GM19324 (cell line): Measurements from ENCODE around the gene LRRIQ1.
"Not testable (repeated sequence)": the region's sequence is repeated elsewhere in the genome, so short reads cannot be mapped to it uniquely, and the experiment has no call there.

Experiments used
- ATAC-seq: cut with Tn5 transposase; IDR thresholded peaks from one replicate; pipeline ENCODE4 v1.9.1; 2021; ENCODE audit warnings: mild to moderate bottlenecking, moderate library complexity; ENCODE audit not compliant: unreplicated experiment, low FRiP score

Gene LRRIQ1

DNA sequence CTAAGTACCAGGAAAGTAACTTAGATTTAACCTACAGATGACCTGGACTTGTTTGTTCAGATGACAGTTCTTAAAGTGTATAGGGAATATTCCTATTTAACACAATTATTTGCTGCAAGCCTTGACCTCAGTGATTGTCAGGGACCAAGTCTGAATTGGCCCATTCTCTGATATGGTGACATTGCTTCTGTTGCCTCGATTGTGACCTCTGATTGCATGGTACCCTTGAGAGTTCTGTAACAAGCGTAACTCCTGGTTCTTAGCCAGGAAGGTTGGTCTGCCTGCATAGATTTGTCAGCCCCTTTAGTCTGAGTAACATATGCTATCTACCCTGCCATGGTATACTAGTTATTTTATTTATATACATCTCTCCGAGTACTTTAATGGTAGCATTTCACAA is 150.1 kb downstream of the LRRIQ1 start:
- no peak for ATAC-seq

DNA sequence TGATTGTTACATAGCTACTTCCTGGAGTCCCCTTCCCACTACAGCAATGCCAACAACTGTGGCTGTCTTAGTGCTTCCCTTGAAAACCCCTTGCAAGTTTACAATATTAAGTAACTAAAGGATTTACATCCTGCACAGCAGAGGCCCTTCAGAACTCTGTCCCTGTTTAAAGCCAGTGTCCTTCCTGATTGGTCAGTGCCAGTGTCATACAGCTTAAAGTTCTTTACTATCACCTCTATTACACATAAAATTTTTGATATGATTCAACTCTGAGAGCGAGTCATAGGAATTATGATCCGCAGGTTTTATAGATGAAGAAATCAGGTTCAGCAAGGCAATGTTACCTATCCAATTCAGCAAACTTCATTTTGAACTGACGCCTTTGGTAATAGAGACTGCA is 152.5 kb downstream of the LRRIQ1 start:
- ATAC-seq, result no peak

DNA sequence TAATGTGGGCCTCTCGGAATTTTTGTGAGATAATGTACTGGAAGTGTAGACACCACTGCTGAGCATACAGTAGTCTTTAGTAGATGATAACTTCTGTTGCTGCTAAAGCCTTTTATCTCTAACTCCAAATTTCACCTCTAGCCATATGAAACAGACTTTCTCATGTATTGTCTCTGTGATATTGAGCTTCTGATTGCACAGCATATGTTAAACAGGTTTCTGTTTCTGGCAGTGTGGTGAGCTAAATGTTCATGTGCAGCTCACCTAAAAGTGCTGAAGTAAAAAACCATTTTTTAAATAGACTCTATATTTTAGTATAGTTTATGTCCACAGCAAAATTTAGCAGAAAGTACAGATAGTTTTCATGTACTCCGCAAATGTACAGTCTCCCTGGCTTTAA is 154.6 kb downstream of the LRRIQ1 start:
- ATAC-seq, result no peak

DNA sequence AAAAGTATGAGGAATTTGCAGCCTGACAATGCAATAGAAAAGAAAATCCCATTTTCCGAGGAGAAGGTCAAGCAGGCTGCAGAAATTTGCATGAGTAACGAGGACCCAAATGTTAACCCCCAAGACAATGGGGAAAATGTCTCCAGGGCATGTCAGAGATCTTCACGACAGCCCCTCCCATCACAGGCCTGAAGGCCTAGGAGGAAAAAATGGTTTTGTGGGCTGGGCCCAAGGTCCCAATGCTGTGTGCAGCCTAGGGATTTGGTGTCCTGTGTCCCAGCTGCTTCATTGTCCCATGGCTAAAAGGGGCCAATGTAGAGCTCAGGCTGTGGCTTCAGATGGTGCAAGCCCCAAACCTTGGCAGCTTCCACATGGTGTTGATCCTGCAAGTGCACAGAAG is 167.7 kb downstream of the LRRIQ1 start:
- not testable (repeated sequence) for ATAC-seq

DNA sequence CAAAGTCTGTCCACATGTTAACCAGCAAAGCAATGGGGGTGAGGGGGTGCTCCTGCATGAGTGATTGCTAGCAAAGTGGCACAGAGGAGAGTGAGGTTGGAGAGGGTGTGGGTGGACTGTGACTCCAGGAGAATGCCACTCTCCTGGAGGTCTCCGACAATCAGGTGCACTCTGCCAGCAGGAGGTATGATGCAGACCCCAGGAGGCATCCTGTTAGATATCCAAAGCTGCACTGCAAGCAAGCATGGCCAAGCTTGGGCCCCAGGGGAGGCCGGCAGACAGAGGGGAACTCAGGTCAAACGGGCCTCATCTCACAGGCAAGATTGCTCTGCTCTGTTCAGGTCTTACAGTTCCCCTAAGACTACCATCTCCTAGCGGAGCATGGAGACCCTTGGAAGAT is 170.4 kb downstream of the LRRIQ1 start:
- ATAC-seq, result no peak

DNA sequence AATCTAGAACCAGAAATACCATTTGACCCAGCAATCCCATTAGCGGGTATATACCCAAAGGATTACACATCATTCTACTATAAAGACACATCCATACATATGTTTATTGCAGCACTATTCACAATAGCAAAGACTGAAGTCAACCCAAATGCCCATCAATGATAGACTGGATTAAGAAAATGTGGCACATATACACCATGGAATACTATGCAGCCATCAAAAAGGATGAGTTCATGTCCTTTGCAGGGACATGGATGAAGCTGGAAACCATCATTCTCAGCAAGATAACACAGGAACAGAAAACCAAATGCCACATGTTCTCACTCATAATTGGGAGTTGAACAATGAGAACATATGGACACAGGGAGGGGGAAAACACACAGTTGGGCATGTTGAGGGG is 188.2 kb downstream of the LRRIQ1 start:
- ATAC-seq, result not testable (repeated sequence)

DNA sequence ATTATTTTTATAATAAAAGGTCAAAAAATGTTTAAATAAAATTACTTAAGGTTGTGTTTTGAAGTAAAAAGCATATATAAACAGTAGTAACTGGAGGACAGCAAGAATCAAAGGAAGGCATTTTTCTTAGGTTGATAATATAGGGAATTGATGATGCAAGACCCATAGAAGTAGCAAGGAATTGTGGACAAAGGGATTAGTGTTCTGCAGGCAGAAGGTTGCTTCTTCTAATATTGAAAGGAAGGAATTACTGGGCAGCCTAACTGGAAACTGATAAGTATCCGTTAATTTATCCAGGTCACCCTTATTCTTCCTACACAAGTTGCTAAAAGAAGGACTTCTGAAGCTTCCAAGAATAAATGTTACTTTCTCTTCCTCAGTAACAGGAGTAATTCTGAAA is 189.3 kb downstream of the LRRIQ1 start:
- ATAC-seq, result no peak

DNA sequence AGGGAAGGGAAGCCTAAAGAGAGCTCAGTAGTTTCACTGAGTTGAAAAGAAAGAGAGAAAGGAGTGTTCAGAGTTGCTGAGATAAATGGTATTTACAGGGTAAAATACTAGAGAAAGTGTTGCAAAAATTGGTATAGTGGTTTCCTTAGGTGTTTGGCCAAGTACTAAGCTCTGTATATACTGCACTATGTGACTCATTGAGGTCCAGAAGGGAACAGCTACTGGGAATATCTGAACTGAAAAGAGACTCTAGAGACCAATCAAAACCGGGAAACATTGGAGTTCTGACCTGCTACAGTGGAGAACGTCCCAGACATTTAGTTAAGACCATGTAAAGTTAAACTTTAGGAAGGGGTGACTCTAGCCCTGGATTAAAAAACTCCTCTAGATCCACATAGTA is 201.2 kb downstream of the LRRIQ1 start:
- no peak for ATAC-seq

DNA sequence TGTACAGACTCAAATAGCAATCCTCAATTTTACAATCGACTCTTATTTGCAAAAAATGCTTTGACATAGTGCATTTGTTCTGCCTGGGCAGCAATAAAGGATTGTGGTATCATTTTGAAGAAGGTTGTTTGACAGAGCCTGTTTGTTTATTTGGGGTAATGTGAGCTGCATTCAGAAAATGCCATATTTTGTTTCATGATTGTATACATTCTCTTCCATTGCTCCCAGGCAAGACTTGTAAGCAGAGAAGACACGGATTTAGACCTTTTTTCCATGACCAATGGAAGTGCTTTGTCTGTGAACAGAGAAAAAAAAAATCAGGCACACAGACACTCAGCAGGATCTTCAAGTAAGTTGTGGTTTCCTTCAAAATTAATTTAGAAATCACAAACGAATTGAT is 208.4 kb downstream of the LRRIQ1 start:
- ATAC-seq, result no peak

DNA sequence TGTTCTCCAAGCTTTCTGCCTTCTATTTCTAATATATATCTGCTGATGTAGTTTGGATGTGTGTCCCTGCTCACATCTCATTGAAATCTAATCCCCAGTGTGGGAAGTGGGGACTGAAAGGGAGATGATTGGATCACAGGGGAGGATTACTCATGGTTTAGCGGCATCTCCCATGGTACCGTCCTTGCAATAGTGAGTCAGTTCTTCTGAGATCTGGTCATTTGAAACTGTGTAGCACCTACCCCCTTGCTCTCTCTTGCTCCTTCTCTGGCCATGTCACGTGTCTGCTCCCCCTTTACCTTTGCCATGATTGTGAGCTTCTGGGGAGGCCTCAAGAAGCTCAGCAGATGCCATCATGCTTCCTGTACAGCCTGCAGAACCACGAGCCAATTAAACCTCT is 217.7 kb downstream of the LRRIQ1 start:
- no peak for ATAC-seq

DNA sequence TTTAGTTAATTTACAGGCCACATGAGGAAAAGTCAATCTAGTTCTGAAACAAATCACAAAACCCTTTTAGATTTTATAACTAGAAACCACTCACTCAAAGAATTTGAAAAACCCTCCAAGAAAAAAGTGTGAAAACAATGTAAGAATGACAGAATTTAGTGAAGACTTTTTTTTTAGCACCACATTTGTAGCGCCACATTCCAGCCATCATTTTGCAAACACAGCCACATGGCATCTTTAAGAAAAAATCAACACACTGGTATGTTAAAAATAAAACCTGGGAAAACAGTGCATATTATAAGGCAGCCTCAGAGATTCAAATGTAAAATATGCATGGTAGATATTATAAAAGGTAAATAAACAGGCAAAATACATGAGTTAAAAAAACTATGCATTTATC is 221.5 kb downstream of the LRRIQ1 start:
- no peak for ATAC-seq

DNA sequence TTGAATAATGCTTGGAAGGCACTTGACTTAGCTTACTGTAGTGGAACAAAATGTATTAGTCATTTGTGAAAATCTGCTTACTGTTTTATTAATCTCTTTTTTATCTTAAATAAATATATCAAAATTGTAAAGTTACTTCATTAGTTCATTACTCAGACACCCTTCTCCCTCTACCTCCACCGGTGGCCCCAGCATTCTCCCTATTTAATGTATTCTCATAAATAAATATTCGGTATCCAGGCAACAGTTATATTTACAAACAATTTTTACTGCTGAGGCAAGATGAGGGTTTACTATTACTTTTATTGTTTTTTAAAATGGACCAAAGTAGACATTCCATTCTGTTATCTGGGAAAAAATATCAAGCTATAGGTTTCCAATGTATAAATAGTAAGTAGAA is 224.3 kb downstream of the LRRIQ1 start:
- ATAC-seq, result no peak

DNA sequence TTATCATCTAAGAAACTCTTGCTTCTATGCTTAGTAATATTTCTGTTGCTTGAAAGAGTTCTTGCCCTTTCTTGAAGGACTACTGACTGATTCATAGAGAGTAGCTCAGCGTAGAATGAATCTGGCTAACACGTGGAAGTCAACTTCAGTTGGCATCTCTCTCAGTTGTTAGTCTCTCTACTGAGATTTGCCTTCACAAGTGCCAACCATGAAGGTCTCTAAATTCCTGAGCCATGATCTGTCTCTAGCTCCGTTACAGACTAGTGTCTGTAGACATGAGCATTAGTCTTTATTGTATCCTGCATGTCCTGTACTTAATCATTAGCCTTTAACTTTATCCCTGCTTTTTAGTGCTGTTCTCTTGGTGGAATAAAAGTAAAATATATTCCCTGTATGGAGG is 224.7 kb downstream of the LRRIQ1 start:
- ATAC-seq, result no peak

DNA sequence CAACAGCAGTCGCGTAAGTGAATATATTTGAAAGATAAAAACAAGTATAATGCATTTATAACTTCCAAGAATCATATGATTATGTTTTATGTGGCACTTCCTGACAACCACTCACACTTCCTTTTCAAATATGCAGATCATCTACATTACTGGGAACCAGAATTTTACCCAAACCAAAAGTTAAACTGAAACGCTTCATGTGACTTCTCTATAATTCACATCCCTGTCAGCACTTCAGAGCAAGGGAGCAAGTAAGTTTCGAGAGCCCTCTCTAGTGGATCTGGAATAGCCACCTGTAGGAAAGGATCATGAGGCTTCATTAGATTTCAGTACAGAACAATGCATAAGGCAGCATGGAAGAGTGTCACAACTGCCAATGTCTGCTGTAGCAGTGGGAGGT is 230.2 kb downstream of the LRRIQ1 start:
- ATAC-seq, result no peak

DNA sequence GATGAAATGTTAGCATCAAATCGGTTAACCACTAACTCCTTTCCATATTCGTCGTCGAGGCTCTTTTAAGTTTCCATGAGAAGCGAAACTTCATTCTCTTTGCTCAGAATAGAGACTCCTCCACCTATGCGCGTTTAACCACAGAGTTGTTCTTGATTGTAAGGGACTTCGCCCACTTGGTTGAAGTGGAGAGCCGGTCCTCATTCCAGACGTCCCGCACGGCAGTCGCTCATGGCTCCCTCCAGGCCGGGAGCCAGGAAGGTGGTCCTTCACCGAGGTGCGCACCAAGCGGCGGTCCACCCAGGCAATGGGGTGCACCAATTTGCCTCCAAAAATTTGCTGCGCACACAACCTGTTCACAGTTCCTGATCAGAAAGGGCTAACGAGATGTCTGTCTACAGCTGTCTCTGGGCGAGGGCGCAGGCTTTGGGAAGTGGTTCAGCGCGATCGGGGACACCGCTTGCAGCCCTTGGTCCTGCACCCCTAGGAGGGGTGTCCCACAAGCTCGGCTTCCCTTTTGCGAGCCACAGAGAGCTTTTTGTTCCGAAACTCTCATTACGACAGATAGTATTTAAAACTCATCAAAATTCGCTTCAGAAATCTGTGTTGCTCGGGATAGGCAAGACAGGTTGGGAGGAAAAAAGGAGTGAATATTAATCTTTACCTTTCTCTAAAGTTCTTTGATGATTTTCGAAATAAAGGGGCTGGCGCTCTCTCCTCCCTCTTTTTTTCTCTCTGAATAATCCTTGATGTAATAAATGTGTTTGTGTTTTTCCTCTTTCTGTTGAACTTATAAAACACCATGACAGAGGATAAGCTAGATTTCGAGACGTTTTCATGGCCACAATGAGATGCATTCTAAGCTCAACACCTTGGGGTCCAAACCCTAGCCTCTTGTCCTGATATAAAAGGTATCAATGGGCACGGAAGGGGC is 237.5 kb downstream of the LRRIQ1 start:
- no peak for ATAC-seq

DNA sequence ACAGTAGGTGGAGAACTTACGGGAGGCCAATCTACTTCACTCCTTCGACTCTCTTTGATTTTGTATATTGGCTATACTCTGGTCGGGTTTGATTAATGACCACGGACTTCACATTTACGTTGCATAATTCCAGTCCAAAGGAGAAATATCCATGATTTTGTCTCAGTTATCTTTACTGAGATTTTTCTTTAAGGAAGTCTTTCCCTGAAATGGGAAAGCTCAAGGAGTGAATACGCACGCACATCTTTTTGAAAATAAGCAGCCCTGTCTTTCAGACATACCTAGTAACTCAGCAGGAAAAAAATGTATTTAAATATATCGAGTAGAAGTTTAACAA is 238.1 kb downstream of the LRRIQ1 start:
- no peak for ATAC-seq

DNA sequence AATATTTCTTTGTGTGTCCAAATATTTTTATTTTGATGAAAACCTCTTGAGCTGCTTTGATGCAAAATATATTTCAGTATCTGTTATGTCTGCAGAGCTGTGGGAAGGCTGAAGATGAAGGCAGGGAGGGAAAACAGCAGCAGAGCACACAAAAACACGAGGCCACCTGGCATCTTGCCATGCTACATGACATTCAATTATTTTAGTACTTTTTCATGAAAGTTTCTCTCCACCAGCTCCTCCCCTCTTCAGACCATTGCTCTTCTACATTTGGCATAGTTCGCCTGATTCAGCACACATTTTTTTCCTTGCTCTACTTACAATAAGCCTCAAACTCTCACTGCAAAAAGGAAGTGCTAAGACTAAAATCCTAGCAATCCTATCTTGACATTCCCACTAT is 239.2 kb downstream of the LRRIQ1 start:
- ATAC-seq, result no peak

DNA sequence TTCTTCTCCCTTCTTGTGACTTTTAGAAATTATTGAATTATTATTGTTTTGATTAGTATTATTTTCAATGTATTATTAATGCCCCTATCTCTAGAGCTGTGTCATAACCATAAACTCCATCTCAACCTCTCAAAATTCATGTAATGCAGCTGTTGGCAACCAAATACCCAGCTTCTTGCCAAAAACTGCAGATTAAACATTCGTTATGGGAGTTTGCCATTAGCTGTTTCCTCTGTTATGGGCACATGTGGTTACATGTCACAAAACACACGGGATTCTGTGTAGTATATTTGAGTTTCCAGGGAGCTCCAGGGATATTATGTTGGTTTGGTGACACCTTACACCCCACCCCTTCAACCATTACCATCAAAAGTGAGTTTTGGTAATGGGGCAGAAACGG is 241.0 kb downstream of the LRRIQ1 start:
- no peak for ATAC-seq

DNA sequence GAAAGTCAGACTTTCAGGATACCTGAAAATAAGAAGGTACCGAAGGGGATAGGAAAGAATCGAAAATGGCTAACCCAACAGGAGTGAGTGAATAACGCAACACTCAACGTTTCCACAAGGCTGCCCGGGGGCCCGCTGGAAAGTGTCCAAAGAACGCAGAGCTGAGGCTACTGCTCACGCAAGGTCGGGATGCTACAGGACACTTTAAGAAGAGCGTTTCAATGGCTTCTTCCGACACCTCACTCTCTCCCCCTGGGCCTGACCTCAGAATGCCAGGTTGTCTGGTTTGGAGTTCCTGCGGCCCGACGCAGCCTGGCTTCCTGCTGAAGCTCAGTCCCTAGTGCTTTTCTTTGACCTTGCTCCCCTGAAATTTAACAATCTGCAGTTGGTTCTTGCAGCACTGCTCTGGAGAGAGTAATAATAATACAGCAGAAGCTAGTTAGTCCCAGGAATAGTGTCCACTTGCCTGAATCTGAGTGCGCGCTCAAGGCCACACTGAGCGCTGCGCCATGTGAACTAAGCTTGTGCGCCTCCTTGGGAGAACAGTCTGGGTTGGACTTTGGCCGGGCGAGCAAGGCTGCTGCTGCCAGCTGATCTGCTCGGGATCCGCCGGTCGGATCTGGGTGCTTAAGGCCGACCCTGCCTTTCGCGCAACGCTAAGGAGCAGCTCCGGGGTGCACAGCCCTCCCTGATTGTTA is 241.9 kb downstream of the LRRIQ1 start:
- no peak for ATAC-seq

DNA sequence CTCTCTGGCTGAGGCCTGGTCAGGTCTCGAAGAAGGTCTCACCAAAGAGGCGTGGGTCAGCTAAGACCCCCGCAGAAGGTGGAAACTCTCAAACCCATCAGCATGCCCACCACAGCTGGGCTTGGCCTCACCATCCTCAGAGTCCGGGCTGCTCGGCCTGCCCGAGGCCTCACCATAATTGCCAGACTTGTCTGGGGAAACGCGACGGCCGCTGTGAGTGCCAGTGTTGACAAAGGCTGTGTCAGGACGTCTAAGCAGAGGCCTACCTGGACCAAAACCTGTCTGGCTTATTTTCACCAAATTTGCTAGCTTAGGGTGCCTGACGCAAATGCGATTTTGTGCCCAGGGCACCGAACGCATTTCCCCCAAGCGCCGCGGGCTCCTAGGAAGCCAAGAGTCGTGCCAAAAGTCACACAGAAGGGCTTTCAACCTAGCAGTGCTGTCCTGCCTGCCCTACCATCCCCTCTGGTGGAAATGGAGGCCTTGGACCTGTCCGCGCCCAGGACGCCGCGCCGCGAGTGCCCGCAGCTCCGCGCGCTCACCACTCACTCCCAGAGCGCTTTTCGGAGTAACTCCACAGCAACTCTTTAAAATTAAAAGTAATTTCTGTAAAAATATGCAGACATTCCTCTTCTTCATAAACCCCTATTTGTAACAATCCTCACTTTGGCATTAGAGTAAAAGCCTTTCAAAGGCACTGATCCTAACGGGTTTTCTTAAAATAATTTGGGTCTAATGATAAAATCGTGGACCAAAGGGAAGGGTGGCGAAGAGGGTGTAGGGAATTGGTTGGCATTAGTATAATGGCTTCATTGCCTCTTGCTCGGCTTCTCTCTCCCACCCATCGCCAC is 242.7 kb downstream of the LRRIQ1 start:
- no peak for ATAC-seq

DNA sequence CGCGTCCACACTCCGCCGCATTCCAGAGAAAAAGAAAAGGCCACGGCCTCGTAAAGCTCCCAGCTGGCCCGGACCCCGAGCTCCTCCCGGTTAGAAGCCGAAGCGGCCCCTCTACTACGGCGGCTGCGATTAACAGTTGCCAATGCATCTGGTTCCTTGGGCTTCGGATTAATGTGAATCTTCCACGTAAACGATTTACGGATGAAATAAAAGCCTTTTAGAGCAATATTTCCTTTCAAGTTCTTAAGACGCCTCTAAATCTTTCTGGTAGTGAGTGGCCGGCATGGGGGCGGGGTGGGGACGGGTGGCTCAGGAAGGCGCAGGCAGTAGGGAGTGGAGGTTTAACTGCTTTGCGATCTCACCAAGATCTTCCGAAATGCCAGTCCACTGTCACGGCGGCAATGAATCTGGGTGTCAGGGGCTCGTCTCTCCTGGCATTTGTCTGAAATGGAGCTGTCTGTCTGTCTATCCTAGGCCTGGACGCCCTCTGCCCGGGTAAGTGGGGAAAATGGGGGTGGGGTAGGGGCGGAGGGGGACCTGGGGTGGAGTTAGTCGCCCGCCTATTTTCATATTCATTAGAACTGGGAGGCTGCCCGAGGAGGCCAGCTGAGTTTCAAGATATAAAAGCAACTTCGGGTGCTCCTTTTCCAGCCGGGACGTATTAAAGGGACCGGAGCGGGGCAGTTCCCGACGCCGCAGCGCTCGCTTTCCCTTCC is 243.5 kb downstream of the LRRIQ1 start:
- no peak for ATAC-seq
